Skeletal muscle tissue (tissue), 4 donors: ENCODE measurements around the gene S100A3. TPM values are rescaled to one million over a fixed set of nuclear protein-coding genes. Genes with fewer than 3 reads are reported as not detected.

Source experiments
- H3K27ac ChIP-seq: one replicate; pipeline ENCODE4 v1.7.0; 2013; ENCODE audit warnings: mild to moderate bottlenecking, low read depth, low read length, inconsistent platforms
- H3K27me3 ChIP-seq, 3 donors: one replicate each; pipeline ENCODE4 v1.7.0; 2013; ENCODE audit warnings: low read length in 3 of 3; ENCODE audit not compliant: control insufficient read depth in 3 of 3, insufficient read depth in 3 of 3
- H3K36me3 ChIP-seq, 3 donors: one replicate each; pipeline ENCODE4 v1.7.0; 2013; ENCODE audit warnings: low read length in 3 of 3; ENCODE audit not compliant: control insufficient read depth in 3 of 3, insufficient read depth in 3 of 3
- H3K4me1 ChIP-seq, 3 donors: one replicate each; pipeline ENCODE4 v1.7.0; 2013; ENCODE audit warnings: low read length in 3 of 3, mild to moderate bottlenecking in 3 of 3; ENCODE audit not compliant: control insufficient read depth in 3 of 3, insufficient read depth in 3 of 3
- H3K4me3 ChIP-seq, 3 donors: one replicate each; pipeline ENCODE4 v1.7.0; 2013; ENCODE audit warnings: low read length in 3 of 3
- H3K9ac ChIP-seq, 3 donors: one replicate each; pipeline ENCODE4 v1.7.0; 2013; ENCODE audit warnings: low read length in 3 of 3, mild to moderate bottlenecking in 3 of 3, moderate library complexity in 2 of 3, low read depth in 1 of 3
- H3K9me3 ChIP-seq, 3 donors: one replicate each; pipeline ENCODE4 v1.7.0; 2013; ENCODE audit warnings: low read length in 3 of 3; ENCODE audit not compliant: control insufficient read depth in 3 of 3
- total RNA-seq: library from RNA; depleted of rRNA; stranded (reverse); fragments of >200 nt; gene quantifications from one replicate; pipeline ENCODE4 v1.2.3, GENCODE V29; 2014
- donor health status: Osteomylitis.

Gene S100A3
- total RNA-seq, 1 donor from 2014 or later: not detected

GRCh38 chr1:153536012-153536670 lies 12.9 kb downstream of the S100A3 start:
- H3K9ac ChIP-seq: peak overlapping the region; percentile 89 to 97 (median 91)
- H3K27me3 ChIP-seq: peaks cover 0 to 5% (median 0%) of the 10 kb centered on the region in 3 donors
- peak overlapping the region; percentile 95 to 97 (median 95) for H3K4me3 ChIP-seq
- H3K27ac ChIP-seq: peak overlapping the region; percentile 96
- peaks cover 0 to 3% (median 0%) of the 10 kb centered on the region in 3 donors for H3K36me3 ChIP-seq
- peaks cover 40 to 48% (median 44%) of the 10 kb centered on the region in 3 donors for H3K4me1 ChIP-seq
- H3K9me3 ChIP-seq: no peaks in the 10 kb centered on the region

- peak within 1 kb of the TSS; percentile 96 for H3K27ac ChIP-seq
Observed at GRCh38 chr1:153535242-153536011, 13.6 kb downstream of the S100A3 start, which contains the start of gene S100A6. Gene S100A6, minus strand, starts transcription at chr1:153535991. Its CDS starts 652 bp downstream, at chr1:153535339.

GRCh38 chr1:153534925-153535241 lies 14.2 kb downstream of the S100A3 start:
- H3K27me3 ChIP-seq: peaks cover 0 to 5% (median 0%) of the 10 kb centered on the region in 3 donors
- H3K9ac ChIP-seq: peak overlapping the region; percentile 89 to 97 (median 91)
- H3K9me3 ChIP-seq: no peaks in the 10 kb centered on the region
- peak overlapping the region; percentile 95 to 97 (median 95) for H3K4me3 ChIP-seq
- H3K36me3 ChIP-seq: peaks cover 0 to 3% (median 0%) of the 10 kb centered on the region in 3 donors
- peak overlapping the region; percentile 96 for H3K27ac ChIP-seq
- peaks cover 37 to 48% (median 41%) of the 10 kb centered on the region in 3 donors for H3K4me1 ChIP-seq

More at GRCh38 chr1:153535242-153536011, 13.6 kb downstream of the S100A3 start, which contains the start of gene S100A6:
- Histone ChIP-seq H3K36me3 (peaks cover 0 to 3% (median 0%) of the 10 kb centered on the region in 3 donors), H3K9me3 (no peaks in the 10 kb centered on the region), H3K4me3 (peak within 1 kb of the TSS; percentile 95 to 97 (median 95)), H3K27me3 (peaks cover 0 to 5% (median 0%) of the 10 kb centered on the region in 3 donors), H3K4me1 (peaks cover 38 to 48% (median 41%) of the 10 kb centered on the region in 3 donors), H3K9ac (peak within 1 kb of the TSS; percentile 89 to 97 (median 91))

GRCh38 chr1:153534226-153534924 lies 14.7 kb downstream of the S100A3 start:
- Histone ChIP-seq H3K9ac (peak overlapping the region; percentile 70 to 97 (median 91)), H3K4me1 (peaks cover 37 to 48% (median 41%) of the 10 kb centered on the region in 3 donors), H3K4me3 (peak overlapping the region; percentile 95 to 97 (median 95)), H3K27ac (peak overlapping the region; percentile 96), H3K36me3 (peaks cover 0 to 3% (median 0%) of the 10 kb centered on the region in 3 donors), H3K9me3 (no peaks in the 10 kb centered on the region), H3K27me3 (peaks cover 0 to 5% (median 0%) of the 10 kb centered on the region in 3 donors)

- H3K9me3 ChIP-seq: no peaks in the 10 kb centered on the region
- peak overlapping the region; percentile 60 to 91 (median 70) for H3K9ac ChIP-seq
- H3K27ac ChIP-seq: peak overlapping the region; percentile 96
- peaks cover 0 to 3% (median 0%) of the 10 kb centered on the region in 3 donors for H3K36me3 ChIP-seq
- peak overlapping the region; percentile 95 to 97 (median 95) for H3K4me3 ChIP-seq
- peaks cover 0 to 5% (median 0%) of the 10 kb centered on the region in 3 donors for H3K27me3 ChIP-seq
- H3K4me1 ChIP-seq: peaks cover 37 to 48% (median 41%) of the 10 kb centered on the region in 3 donors
Observed at GRCh38 chr1:153533689-153534201, 15.3 kb downstream of the S100A3 start.

- Histone ChIP-seq H3K4me3 (peak overlapping the region; percentile 95 to 97 (median 95)), H3K4me1 (peaks cover 37 to 48% (median 41%) of the 10 kb centered on the region in 3 donors), H3K27ac (peak overlapping the region; percentile 96), H3K9ac (peak overlapping the region; percentile 27 to 70 (median 60)), H3K27me3 (peaks cover 0 to 5% (median 0%) of the 10 kb centered on the region in 3 donors), H3K36me3 (peaks cover 0 to 3% (median 0%) of the 10 kb centered on the region in 3 donors), H3K9me3 (no peaks in the 10 kb centered on the region)
Observed at GRCh38 chr1:153532769-153533599, 16.1 kb downstream of the S100A3 start.

GRCh38 chr1:153532181-153532580 lies 16.9 kb downstream of the S100A3 start:
- peaks cover 0 to 3% (median 0%) of the 10 kb centered on the region in 3 donors for H3K36me3 ChIP-seq
- H3K9ac ChIP-seq: no peak overlapping the region
- peaks cover 37 to 48% (median 41%) of the 10 kb centered on the region in 3 donors for H3K4me1 ChIP-seq
- H3K4me3 ChIP-seq: no peak overlapping the region
- H3K27ac ChIP-seq: no peak overlapping the region
- no peaks in the 10 kb centered on the region for H3K9me3 ChIP-seq
- H3K27me3 ChIP-seq: peaks cover 0 to 5% (median 0%) of the 10 kb centered on the region in 3 donors

- H3K27me3 ChIP-seq: peaks cover 0 to 5% (median 0%) of the 10 kb centered on the region in 3 donors
Observed at GRCh38 chr1:153531638-153532037, 17.4 kb downstream of the S100A3 start.

More at GRCh38 chr1:153531638-153532037, 17.4 kb downstream of the S100A3 start:
- Histone ChIP-seq H3K36me3 (peaks cover 0 to 3% (median 0%) of the 10 kb centered on the region in 3 donors), H3K27ac (no peak overlapping the region), H3K4me1 (peaks cover 37 to 44% (median 37%) of the 10 kb centered on the region in 3 donors), H3K4me3 (no peak overlapping the region), H3K9me3 (no peaks in the 10 kb centered on the region), H3K9ac (no peak overlapping the region)
